AG04449 (cell line): Measurements from ENCODE around the gene RORC.

ENCODE experiments used
- CTCF ChIA-PET: fragments of 350-600 bp; formaldehyde crosslinking; extraction: SDS; loops from one replicate; lab custom pipeline; 2021; ENCODE audit warnings: antibody characterized with exemption; lab: Yijun Ruan, JAX
- POLR2A ChIA-PET: fragments of 400-600, 350-600 bp; formaldehyde crosslinking; extraction: SDS; loops from one replicate; lab custom pipeline; 2020; ENCODE audit warnings: antibody characterized with exemption, inconsistent platforms; lab: Yijun Ruan, JAX
- DNase-seq: peaks from one replicate; pipeline ENCODE4 v3.0.0-alpha.2; 2010; ENCODE audit warnings: low read depth, low spot score
- H3K4me3 ChIP-seq: 2 replicates; pipeline ENCODE4 v1.5.1; 2011; ENCODE audit warnings: low read depth, mild to moderate bottlenecking, control low read depth, low read length
- TF ChIP-seq, protein P1 (sequence below): IDR thresholded peaks from one replicate; pipeline ENCODE4 v1.5.1; 2011; ENCODE audit warnings: mild to moderate bottlenecking, moderate library complexity, low read length, control low read depth, inconsistent platforms; ENCODE audit not compliant: insufficient read depth; ENCODE audit errors: missing control alignments

The RORC gene

DNA sequence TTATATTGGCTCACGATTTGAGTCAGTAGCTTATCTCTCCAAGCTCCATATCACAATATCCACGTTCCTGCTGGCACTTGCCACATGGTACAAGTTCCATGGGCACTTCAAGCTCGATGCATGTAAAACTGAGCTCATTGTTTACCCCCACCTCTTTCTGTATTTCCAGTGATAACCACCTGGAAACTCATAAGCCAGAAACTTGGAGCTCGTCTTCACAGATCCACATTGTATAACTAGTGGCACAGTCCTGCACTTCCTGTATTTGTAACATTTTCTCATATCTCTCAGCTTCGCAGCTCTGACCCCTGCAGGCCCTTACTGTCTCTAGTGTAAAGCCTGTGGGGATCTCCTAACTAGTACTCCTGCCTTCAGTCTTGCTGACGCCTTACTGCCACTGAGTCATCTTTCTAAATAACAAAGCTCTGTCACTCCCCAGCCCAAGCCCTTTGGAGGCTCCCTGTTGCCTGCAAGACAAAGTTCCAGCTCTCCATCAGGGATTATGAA is 14.5 kb upstream of the RORC start:
- ChIA-PET POLR2A (no interaction called here), CTCF (interaction anchor here (1.2 to 1.7 kb wide), 3 partner anchors 9 to 155 kb away, joined by 3 to 4 read pairs (median 4); no protein-coding TSS in a partner anchor)
- TF ChIP-seq, protein P1, sequence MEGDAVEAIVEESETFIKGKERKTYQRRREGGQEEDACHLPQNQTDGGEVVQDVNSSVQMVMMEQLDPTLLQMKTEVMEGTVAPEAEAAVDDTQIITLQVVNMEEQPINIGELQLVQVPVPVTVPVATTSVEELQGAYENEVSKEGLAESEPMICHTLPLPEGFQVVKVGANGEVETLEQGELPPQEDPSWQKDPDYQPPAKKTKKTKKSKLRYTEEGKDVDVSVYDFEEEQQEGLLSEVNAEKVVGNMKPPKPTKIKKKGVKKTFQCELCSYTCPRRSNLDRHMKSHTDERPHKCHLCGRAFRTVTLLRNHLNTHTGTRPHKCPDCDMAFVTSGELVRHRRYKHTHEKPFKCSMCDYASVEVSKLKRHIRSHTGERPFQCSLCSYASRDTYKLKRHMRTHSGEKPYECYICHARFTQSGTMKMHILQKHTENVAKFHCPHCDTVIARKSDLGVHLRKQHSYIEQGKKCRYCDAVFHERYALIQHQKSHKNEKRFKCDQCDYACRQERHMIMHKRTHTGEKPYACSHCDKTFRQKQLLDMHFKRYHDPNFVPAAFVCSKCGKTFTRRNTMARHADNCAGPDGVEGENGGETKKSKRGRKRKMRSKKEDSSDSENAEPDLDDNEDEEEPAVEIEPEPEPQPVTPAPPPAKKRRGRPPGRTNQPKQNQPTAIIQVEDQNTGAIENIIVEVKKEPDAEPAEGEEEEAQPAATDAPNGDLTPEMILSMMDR: no peak
- H3K4me3 ChIP-seq: no peak overlapping the region
- DNase-seq: no peak

DNA sequence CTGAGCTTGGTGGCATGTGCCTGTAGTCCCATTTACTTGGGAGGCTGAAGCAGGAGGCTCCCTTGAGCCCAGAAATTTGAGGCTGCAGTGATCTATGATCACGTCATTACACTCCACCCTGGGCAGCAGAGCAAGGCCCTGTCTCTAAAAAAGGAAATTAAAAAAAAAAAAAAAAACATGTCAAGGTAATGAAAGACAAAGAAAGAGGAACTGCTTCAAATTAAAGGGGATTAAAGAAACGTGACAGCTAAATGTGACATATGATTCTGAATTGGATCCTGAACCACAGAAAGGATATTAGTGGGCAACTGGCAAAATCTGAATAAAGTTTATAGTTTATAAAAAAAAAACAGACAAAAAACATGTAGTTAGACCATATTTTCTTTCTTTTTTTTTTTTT is 11.8 kb upstream of the RORC start:
- TF ChIP-seq, protein P1: no peak
- no peak for DNase-seq
- ChIA-PET CTCF (no interaction called here), POLR2A (no interaction called here)
- no peak overlapping the region for H3K4me3 ChIP-seq

DNA sequence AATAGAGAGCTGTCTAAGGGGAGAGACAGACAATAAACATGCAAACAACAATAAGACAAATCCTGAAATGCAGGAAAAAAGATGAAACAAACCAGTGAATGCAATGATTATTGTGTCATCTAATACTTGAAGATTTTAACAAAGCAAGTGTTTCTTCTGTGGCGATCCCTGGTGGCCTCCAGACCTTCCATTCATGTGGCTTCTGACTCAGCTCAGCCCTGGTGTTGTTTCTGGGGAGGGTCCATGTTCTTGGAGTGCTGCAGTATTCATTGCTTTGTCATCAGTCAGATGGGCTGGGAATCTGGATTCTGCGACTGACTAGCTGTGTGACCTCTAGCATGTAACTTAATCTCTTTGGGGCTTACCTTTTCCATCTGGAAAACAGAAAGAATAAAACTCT is 9.5 kb upstream of the RORC start:
- no peak overlapping the region for H3K4me3 ChIP-seq
- ChIA-PET POLR2A (no interaction called here), CTCF (interaction anchor here (0.7 kb wide), 1 partner anchor 147 kb away, joined by 3 read pairs; no protein-coding TSS in a partner anchor)
- DNase-seq: no peak
- TF ChIP-seq, protein P1: no peak

DNA sequence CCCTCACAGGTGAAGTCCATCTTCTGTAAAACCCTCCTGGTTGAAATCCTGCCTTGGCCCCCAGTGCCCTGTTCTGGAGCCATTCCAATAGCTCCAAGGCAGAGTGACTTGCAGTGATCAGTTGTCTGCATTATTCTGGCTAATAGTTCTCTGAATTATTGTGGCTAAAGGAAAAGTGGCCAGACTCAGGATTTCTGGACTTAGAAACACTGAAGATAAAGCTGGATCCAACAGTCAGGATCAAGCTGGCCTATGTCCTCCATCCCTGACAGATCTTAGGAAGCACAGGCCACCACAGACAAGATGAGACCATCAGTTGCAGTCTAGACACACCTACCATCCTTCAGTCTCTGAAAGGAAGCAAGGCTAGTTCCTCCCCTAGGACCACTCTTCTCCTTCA is 8.8 kb upstream of the RORC start:
- DNase-seq: no peak
- no peak overlapping the region for H3K4me3 ChIP-seq
- TF ChIP-seq, protein P1: no peak
- CTCF ChIA-PET: no interaction called here
- POLR2A ChIA-PET: no interaction called here

DNA sequence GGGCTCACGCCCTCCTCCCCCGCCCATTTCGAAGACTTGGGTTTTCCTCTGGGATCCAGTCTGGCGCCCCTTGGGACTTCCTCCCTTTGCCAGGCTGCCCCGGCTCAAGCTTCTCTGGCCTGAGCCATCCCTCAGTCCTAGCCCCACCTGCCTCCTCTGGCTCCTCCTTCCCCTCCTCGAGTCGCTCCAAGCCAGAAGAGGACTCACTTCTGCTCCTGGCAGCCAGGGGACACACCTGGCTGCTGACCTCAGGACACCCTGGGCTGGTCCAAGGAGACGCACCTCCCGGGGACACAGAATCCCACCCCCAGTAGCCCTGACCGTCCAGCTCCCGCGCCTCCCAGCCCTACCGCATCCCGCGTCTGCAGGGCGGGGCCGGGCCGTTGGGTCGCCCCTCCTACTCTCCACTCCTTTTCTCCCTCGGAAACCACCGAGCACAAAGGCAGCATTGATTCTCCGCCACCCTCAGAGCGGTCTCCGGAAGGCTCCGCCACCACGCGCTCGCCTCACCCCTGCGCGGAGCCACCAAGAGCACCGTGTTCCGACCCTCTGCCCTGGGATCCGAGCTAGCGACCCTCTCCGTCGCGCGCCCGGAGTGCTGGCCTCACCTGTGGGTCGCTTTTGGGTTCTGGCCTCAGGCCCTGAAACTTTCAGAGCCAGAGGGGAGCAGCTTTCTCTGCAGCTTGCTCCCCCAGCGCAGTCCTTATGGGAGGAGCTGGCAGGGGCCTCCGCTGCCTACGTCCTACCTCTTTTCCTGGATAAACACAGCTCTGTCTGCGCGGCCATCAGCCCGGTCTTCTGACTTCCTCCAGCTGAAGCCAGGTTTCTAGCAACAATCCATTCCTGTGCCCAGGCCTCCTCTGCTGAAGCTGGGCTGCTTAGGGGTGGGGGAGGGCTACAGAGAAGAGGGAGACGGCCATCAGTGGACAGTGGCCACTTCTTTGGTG is 8.1 kb upstream of the RORC start, which contains the start of gene C2CD4D:
C2CD4D (minus strand) TSS at position 364 of the 947 bp plus-strand sequence. CDS start 831 bp downstream, outside the sequence.
- ChIA-PET CTCF (no interaction called here), POLR2A (no interaction called here)
- TF ChIP-seq, protein P1: no peak
- DNase-seq: no peak
- H3K4me3 ChIP-seq: no peak within 1 kb of the TSS

DNA sequence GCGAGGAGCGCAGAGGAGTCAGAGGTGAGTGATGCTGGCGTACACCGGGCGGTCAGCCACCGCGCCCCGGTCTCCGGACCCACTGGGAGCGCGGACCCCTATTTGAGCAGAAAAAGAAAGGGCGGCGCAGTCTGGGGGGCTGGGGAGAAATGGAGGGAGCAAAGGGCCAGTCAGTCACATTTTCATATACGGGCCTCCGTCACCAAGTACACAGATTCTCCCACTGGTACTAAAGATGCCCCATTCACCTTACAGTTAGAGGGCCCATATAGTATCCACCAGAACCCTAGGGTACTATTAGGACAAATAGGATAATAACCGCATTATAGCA is 7.4 kb upstream of the RORC start:
- DNase-seq: no peak
- ChIA-PET POLR2A (no interaction called here), CTCF (no interaction called here)
- no peak overlapping the region for H3K4me3 ChIP-seq
- TF ChIP-seq, protein P1: no peak
